HUES6 (cell line): ENCODE results near the gene ZNF132.

Experiments
- H3K27ac ChIP-seq: 2 replicates; pipeline ENCODE4 v1.7.0; 2013; ENCODE audit warnings: low read depth, mild to moderate bottlenecking, low read length, inconsistent platforms
- H3K27me3 ChIP-seq: 2 replicates; pipeline ENCODE4 v1.6.1; 2013; ENCODE audit warnings: low read length; ENCODE audit not compliant: control insufficient read depth, insufficient read depth
- H3K36me3 ChIP-seq: 2 replicates; pipeline ENCODE4 v1.6.1; 2013; ENCODE audit warnings: low read length; ENCODE audit not compliant: control insufficient read depth, insufficient read depth
- H3K4me1 ChIP-seq: 2 replicates; pipeline ENCODE4 v1.6.1; 2013; ENCODE audit warnings: low read length; ENCODE audit not compliant: control insufficient read depth, insufficient read depth
- H3K4me3 ChIP-seq: 2 replicates; pipeline ENCODE4 v1.5.1; 2013; ENCODE audit warnings: low read depth, low read length
- H3K9ac ChIP-seq: one replicate; pipeline ENCODE4 v1.6.1; 2013; ENCODE audit warnings: mild to moderate bottlenecking, low read length
- H3K9me3 ChIP-seq: 2 replicates; pipeline ENCODE4 v1.6.1; 2013; ENCODE audit warnings: low read depth, low read length; ENCODE audit not compliant: control insufficient read depth, insufficient read depth

ZNF132 gene

GRCh38 chr19:58401840-58402421 is 38.0 kb downstream of the ZNF132 start:
- H3K9me3 ChIP-seq = no peaks in the 10 kb centered on the region
- H3K27me3 ChIP-seq = peaks cover 12% of the 10 kb centered on the region
- peaks cover 16% of the 10 kb centered on the region for H3K4me1 ChIP-seq
- peak overlapping the region; percentile 71 for H3K9ac ChIP-seq
- H3K27ac ChIP-seq = no peak overlapping the region
- H3K4me3 ChIP-seq = peak overlapping the region; percentile 63
- H3K36me3 ChIP-seq = no peaks in the 10 kb centered on the region

GRCh38 chr19:58400916-58401839 is 38.8 kb downstream of the ZNF132 start:
- no peak overlapping the region for H3K27ac ChIP-seq
- H3K9ac ChIP-seq = peak overlapping the region; percentile 71
- peaks cover 17% of the 10 kb centered on the region for H3K27me3 ChIP-seq
- H3K4me1 ChIP-seq = peaks cover 17% of the 10 kb centered on the region
- no peaks in the 10 kb centered on the region for H3K36me3 ChIP-seq
- H3K4me3 ChIP-seq = peak overlapping the region; percentile 63
- H3K9me3 ChIP-seq = no peaks in the 10 kb centered on the region

- no peak overlapping the region for H3K9ac ChIP-seq
- no peak overlapping the region for H3K27ac ChIP-seq
- no peaks in the 10 kb centered on the region for H3K36me3 ChIP-seq
- H3K27me3 ChIP-seq = peaks cover 20% of the 10 kb centered on the region
- H3K4me3 ChIP-seq = peak overlapping the region; percentile 62
- H3K4me1 ChIP-seq = peaks cover 17% of the 10 kb centered on the region
- H3K9me3 ChIP-seq = no peaks in the 10 kb centered on the region
Measured at GRCh38 chr19:58400316-58400915, 39.5 kb downstream of the ZNF132 start.

DNA sequence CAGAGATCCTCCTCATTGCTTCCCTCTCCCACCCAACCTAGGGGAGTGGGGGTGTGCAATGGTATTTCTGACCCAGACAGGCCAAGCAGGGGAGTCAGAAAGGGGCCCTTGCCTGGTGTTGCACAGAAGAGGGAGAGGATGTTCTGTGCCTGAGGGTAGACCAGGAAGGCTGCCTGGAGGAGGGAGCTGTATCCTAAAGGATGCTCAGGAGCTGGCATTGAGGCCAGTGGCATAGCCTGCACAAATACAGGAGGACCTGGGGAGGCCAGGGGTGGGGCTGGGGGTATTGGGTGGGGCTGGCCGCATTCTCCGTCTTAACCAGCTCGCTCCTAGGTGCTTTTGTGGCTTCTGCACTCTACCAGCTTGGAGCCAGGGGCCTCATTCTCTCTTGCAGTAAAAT is 40.0 kb downstream of the ZNF132 start:
- no peak overlapping the region for H3K9ac ChIP-seq
- peaks cover 17% of the 10 kb centered on the region for H3K4me1 ChIP-seq
- H3K9me3 ChIP-seq = no peaks in the 10 kb centered on the region
- H3K27ac ChIP-seq = no peak overlapping the region
- no peak overlapping the region for H3K4me3 ChIP-seq
- peaks cover 20% of the 10 kb centered on the region for H3K27me3 ChIP-seq
- H3K36me3 ChIP-seq = peaks cover 2% of the 10 kb centered on the region

DNA sequence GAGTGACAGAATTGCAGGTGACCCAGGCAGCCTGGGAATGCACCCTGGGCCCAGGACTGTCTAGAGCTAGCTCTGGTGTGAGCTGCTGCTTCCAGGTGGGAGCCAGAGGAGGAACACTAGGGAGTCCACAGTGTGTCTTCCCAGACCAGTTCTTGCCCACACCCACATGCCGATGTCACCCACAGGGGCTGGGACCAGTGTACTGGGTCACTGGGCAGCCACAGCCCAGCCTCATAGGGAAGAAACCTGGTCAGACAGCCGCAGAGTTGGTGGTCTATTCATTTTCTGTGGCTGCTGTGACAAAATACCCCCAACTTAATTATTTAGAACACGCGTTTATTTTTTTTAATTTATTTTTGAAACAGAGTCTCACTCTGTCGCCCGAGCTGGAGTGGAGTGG is 41.4 kb downstream of the ZNF132 start:
- Histone ChIP-seq H3K27me3 (peaks cover 20% of the 10 kb centered on the region), H3K9me3 (no peaks in the 10 kb centered on the region), H3K9ac (no peak overlapping the region), H3K4me3 (no peak overlapping the region), H3K27ac (no peak overlapping the region), H3K36me3 (peaks cover 16% of the 10 kb centered on the region), H3K4me1 (peaks cover 17% of the 10 kb centered on the region)

- Histone ChIP-seq H3K27me3 (peaks cover 20% of the 10 kb centered on the region), H3K4me1 (peaks cover 17% of the 10 kb centered on the region), H3K4me3 (no peak overlapping the region), H3K36me3 (peaks cover 20% of the 10 kb centered on the region), H3K9me3 (no peaks in the 10 kb centered on the region), H3K27ac (no peak overlapping the region), H3K9ac (no peak overlapping the region)
Measured at GRCh38 chr19:58398087-58398486, 41.9 kb downstream of the ZNF132 start.

DNA sequence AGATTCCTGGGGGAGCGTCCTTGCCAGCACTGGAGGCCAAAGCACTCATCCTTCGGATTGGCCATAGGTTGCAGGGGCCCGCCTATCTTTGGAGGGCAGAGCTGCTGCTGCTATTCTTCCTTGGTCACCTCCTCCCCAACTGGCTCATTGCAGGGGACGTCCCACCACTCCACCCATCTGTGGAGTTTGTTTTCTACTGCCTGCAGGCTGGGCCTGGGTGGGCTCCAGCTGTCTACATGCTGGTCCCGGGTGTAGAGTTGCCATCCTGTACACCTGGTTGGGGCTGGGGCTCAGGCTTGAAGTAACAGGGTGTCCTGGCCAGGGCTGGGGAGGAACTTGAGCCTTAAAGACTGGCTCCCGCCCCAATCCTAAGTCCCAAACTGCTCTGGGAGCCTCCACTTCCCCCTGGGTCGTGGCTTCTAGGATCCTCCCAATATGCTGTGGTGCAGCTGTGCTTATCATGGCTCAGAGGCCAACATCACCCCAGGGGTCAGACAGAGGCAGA is 42.4 kb downstream of the ZNF132 start:
- H3K27me3 ChIP-seq = peaks cover 20% of the 10 kb centered on the region
- H3K9ac ChIP-seq = no peak overlapping the region
- no peak overlapping the region for H3K4me3 ChIP-seq
- H3K27ac ChIP-seq = no peak overlapping the region
- peaks cover 17% of the 10 kb centered on the region for H3K4me1 ChIP-seq
- H3K9me3 ChIP-seq = no peaks in the 10 kb centered on the region
- peaks cover 25% of the 10 kb centered on the region for H3K36me3 ChIP-seq

GRCh38 chr19:58396691-58397532 is 43.0 kb downstream of the ZNF132 start:
- Histone ChIP-seq H3K27ac (no peak overlapping the region), H3K4me3 (peak overlapping the region; percentile 64; the same call in 1 of the 2 replicates), H3K9ac (no peak overlapping the region), H3K4me1 (peaks cover 17% of the 10 kb centered on the region), H3K9me3 (no peaks in the 10 kb centered on the region), H3K27me3 (peaks cover 20% of the 10 kb centered on the region), H3K36me3 (peaks cover 31% of the 10 kb centered on the region)

- H3K27me3 ChIP-seq = peaks cover 20% of the 10 kb centered on the region
- H3K4me1 ChIP-seq = peaks cover 17% of the 10 kb centered on the region
- peak overlapping the region; percentile 56 for H3K9ac ChIP-seq
- peaks cover 36% of the 10 kb centered on the region for H3K36me3 ChIP-seq
- H3K4me3 ChIP-seq = peak overlapping the region; percentile 64
- H3K9me3 ChIP-seq = no peaks in the 10 kb centered on the region
- H3K27ac ChIP-seq = no peak overlapping the region
Measured at GRCh38 chr19:58395979-58396627, 43.9 kb downstream of the ZNF132 start.
